ENCODE measurements around the gene B3GNT5. TPM values are rescaled to one million over a fixed set of nuclear protein-coding genes. Genes with fewer than 3 reads are reported as not detected.

Gene B3GNT5
- total and polyA plus RNA-seq, 9 of the 15 experiments (the other 6 are each of a cell fraction or from before 2014, with no cell fraction given), result 8.8 to 23.8 (median 14.4) TPM

DNA sequence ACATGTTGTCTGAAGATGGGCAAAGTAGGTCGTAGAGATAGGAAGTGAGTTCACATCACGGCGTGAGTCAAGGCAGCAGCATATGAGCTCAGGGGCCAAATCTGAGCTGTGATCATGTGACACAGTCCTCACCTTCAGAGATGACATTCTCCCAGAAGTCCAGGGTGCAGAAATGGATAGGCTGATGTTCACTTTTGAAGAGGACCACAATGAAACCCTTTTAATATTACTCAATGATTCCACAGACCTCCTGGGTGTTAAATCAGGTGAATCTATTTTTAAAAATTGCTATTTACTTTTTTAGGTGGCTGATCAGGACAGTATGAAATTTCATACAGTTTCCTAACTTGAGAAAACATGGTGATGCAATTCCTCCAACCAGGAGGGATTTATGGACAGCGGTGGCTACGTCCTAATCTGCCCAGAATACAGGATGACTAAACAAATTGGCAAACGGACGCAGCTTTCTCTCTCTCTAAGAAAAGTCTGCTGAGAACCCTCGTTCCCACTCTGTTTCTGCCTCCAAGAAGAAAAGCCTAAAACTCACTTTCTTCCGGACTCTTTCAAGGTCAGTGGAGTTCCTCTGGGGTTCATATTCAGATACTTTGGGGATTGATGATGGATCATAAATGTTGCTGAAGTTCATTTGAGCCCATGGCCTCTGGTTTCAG, 34.4 kb downstream of the B3GNT5 start (continued):
- TF ChIP-seq ZNF785 (CRISPR knock-in tag; IDR thresholded peaks at IDR 0.05), result no peak
- TF ChIP-seq ZBTB17 (CRISPR knock-in tag; IDR thresholded peaks at IDR 0.05), result no peak
- no peak for TF ChIP-seq TAF7 (tag; IDR thresholded peaks at IDR 0.05)
- TF ChIP-seq MTA1 (IDR thresholded peaks at IDR 0.05; ENCODE audit: borderline replicate concordance), result peak; percentile 45; the same call in 1 of the 2 replicates
- no peak for TF ChIP-seq ZKSCAN3 (CRISPR knock-in tag; IDR thresholded peaks at IDR 0.05)
- TF ChIP-seq MAFG (tag; conservative IDR thresholded peaks at IDR 0.05), result peak; percentile 84
- TF ChIP-seq LCOR (CRISPR knock-in tag; IDR thresholded peaks at IDR 0.05), result no peak
- TF ChIP-seq, protein P1, sequence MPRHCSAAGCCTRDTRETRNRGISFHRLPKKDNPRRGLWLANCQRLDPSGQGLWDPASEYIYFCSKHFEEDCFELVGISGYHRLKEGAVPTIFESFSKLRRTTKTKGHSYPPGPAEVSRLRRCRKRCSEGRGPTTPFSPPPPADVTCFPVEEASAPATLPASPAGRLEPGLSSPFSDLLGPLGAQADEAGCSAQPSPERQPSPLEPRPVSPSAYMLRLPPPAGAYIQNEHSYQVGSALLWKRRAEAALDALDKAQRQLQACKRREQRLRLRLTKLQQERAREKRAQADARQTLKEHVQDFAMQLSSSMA (CRISPR knock-in tag; IDR thresholded peaks at IDR 0.05), result no peak
- TF ChIP-seq MAFF (IDR thresholded peaks at IDR 0.05; ENCODE audit: low read length), result peak; percentile 69; the same call in 1 of the 2 replicates
- no peak for TF ChIP-seq DACH1 (IDR thresholded peaks at IDR 0.05; ENCODE audit: partially characterized antibody)
- TF ChIP-seq, protein P2, sequence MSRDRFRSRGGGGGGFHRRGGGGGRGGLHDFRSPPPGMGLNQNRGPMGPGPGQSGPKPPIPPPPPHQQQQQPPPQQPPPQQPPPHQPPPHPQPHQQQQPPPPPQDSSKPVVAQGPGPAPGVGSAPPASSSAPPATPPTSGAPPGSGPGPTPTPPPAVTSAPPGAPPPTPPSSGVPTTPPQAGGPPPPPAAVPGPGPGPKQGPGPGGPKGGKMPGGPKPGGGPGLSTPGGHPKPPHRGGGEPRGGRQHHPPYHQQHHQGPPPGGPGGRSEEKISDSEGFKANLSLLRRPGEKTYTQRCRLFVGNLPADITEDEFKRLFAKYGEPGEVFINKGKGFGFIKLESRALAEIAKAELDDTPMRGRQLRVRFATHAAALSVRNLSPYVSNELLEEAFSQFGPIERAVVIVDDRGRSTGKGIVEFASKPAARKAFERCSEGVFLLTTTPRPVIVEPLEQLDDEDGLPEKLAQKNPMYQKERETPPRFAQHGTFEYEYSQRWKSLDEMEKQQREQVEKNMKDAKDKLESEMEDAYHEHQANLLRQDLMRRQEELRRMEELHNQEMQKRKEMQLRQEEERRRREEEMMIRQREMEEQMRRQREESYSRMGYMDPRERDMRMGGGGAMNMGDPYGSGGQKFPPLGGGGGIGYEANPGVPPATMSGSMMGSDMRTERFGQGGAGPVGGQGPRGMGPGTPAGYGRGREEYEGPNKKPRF (IDR thresholded peaks at IDR 0.05; ENCODE audit: low read depth, low read length), result no peak
- TF ChIP-seq, protein P3, sequence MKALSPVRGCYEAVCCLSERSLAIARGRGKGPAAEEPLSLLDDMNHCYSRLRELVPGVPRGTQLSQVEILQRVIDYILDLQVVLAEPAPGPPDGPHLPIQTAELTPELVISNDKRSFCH (CRISPR knock-in tag; IDR thresholded peaks at IDR 0.05), result no peak
- TF ChIP-seq, protein P3 (tag; IDR thresholded peaks at IDR 0.05), result 0 out of 2 replicates have a peak, but pooled peaks have one; percentile 64
- TF ChIP-seq, protein P4, sequence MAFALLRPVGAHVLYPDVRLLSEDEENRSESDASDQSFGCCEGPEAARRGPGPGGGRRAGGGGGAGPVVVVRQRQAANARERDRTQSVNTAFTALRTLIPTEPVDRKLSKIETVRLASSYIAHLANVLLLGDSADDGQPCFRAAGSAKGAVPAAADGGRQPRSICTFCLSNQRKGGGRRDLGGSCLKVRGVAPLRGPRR (CRISPR knock-in tag; IDR thresholded peaks at IDR 0.05), result no peak
- TF ChIP-seq, protein P5, sequence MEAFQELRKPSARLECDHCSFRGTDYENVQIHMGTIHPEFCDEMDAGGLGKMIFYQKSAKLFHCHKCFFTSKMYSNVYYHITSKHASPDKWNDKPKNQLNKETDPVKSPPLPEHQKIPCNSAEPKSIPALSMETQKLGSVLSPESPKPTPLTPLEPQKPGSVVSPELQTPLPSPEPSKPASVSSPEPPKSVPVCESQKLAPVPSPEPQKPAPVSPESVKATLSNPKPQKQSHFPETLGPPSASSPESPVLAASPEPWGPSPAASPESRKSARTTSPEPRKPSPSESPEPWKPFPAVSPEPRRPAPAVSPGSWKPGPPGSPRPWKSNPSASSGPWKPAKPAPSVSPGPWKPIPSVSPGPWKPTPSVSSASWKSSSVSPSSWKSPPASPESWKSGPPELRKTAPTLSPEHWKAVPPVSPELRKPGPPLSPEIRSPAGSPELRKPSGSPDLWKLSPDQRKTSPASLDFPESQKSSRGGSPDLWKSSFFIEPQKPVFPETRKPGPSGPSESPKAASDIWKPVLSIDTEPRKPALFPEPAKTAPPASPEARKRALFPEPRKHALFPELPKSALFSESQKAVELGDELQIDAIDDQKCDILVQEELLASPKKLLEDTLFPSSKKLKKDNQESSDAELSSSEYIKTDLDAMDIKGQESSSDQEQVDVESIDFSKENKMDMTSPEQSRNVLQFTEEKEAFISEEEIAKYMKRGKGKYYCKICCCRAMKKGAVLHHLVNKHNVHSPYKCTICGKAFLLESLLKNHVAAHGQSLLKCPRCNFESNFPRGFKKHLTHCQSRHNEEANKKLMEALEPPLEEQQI (IDR thresholded peaks at IDR 0.05), result no peak
- no peak for TF ChIP-seq ZNF24 (IDR thresholded peaks at IDR 0.05)
- TF ChIP-seq, protein P6, sequence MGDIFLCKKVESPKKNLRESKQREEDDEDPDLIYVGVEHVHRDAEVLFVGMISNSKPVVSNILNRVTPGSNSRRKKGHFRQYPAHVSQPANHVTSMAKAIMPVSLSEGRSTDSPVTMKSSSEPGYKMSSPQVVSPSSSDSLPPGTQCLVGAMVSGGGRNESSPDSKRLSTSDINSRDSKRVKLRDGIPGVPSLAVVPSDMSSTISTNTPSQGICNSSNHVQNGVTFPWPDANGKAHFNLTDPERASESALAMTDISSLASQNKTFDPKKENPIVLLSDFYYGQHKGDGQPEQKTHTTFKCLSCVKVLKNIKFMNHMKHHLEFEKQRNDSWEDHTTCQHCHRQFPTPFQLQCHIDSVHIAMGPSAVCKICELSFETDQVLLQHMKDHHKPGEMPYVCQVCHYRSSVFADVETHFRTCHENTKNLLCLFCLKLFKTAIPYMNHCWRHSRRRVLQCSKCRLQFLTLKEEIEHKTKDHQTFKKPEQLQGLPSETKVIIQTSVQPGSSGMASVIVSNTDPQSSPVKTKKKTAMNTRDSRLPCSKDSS (IDR thresholded peaks at IDR 0.05; ENCODE audit: low read depth, partially characterized antibody), result no peak
- TF ChIP-seq TCFL5 (CRISPR knock-in tag; conservative IDR thresholded peaks at IDR 0.05), result 0 out of 2 replicates have a peak, but pooled peaks have one; percentile 48
- TF ChIP-seq, protein P7, sequence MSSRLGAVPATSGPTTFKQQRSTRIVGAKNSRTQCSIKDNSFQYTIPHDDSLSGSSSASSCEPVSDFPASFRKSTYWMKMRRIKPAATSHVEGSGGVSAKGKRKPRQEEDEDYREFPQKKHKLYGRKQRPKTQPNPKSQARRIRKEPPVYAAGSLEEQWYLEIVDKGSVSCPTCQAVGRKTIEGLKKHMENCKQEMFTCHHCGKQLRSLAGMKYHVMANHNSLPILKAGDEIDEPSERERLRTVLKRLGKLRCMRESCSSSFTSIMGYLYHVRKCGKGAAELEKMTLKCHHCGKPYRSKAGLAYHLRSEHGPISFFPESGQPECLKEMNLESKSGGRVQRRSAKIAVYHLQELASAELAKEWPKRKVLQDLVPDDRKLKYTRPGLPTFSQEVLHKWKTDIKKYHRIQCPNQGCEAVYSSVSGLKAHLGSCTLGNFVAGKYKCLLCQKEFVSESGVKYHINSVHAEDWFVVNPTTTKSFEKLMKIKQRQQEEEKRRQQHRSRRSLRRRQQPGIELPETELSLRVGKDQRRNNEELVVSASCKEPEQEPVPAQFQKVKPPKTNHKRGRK (tag; IDR thresholded peaks at IDR 0.05), result no peak
